HG03354 (cell line): ENCODE results near the gene ICA1.
"Not testable (repeated sequence)": the region's sequence is repeated elsewhere in the genome, so short reads cannot be mapped to it uniquely, and the experiment has no call there.

ENCODE experiments used
- ATAC-seq: cut with Tn5 transposase; IDR thresholded peaks from one replicate; pipeline ENCODE4 v1.9.1; 2021; ENCODE audit warnings: mild to moderate bottlenecking; ENCODE audit not compliant: unreplicated experiment, poor library complexity, severe bottlenecking

ICA1 gene

DNA sequence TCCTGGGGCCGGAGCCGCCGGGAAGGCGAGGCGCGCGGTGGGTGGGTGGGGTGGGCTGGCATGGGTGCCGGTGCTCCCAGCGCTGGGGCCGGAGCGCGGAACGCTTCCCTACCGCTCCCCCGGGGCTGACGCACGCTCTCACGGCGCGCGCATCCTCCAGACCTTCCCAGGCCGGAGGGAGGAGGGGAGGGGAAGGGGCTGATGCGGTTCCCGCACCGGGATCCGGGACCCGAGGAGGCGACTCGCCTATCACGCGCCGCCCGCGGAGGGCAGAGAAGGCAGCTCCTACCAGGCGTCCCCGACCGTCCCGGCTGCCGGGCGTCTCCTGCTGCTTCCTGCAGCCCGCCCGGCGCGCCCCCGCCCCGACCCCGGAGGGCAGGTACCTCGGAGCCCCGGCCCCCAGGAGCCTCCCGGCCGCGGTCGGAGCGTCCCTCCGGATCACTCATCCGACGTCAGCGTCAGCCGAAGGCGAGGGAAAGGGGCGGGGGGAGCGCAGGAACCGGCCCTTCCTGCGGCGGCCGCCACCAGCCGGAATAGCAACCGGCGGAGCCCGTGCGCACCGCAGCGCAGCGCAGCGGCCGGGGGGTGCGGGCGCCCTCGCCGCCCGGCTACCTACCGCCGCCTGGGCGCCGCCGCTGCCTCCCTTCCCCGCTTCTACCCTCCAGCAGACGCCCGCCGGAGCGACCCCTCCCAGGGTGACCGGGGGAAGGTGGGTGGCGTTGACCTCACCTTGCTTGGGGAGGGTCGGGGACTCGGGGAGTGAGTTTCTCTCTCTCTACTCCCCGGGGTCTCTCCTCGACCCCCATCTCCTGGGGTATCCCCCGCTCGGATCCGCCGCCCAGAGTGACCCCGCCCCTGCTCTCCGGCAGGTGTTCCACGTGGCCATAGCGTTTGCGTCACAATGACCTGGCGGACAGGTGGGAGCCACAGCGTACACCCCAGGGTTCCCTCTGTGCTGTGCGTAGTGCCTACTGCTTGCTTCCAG lies at the start of gene ICA1:
Gene ICA1, minus strand, starts transcription at position 457 of the 985 bp plus-strand sequence. CDS start 26,241 bp downstream, outside the sequence.
- ATAC-seq, result peak; percentile 64

DNA sequence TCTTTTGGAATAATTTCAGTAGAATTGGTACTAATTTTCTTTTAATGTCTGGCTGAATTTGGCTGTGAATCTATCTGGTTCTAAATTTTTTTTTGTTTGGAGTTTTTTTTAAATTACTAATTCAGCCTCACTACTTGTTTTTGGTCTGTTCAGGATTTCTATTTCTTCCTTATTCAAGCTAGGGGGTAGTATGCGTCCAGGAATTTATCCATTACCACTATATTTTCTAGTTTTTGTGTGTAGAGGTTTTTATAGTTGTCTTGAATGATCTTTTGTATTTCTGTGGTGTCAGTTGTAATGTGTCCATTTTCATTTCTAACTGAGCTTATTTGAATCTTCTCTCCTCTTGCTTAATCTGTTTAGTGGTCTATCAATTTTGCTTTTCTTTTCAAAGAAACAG lies 48.9 kb upstream of the ICA1 start:
- no peak for ATAC-seq

DNA sequence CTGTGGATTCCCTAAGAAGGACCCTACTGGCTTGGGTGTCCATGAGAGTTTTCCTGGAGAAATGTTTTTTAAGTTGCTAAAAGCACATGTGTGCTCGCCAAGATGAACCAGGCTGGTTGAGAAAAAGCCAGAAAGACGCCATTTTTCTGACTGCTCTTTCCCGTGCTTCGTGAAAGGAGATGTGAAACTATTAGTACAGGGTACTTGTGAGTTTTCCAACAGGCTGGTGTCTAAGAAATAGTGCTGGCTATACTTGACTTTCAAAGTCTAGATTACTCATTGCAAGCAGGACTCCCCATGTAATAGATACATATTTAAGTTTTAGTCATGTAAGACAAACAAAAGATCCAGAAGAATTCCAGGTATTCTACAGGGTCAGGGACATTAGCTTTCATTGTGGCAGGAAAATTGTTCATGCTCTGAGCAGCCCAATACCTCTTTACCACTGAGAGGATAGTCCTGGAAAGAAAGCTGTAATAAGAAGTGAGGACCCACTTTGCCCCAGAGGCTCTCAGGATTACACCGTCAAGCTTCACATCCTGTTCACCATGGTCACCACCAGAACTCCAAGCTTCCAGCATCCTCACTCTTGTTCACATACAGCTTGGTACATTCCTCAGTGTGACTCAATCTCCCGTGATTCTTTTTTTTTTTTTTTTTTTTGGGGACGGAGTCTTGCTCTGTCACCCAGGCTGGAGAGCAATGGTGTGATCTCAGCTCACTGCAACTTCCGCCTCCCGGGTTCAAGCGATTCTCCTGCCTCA lies 43.8 kb upstream of the ICA1 start:
- no peak for ATAC-seq

DNA sequence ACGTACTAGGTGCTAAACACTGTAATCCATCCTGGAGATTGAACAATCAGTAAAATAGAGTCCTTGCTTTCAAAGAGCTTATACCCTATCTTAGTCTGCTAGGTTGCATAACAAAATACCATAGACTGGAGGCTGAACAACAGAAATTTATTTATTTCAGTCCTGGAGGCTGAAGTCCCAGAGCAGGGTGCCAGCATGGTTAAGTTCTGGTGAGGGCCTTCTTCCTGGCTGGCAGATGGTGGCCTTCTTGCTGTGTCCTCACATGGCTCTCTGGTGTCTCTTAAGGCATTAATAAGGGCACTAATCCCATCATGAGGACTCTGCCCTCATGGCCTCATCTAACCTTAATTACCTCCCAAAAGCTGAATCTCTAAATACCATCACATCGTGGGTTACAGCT lies 43.1 kb upstream of the ICA1 start:
- ATAC-seq, result no peak

DNA sequence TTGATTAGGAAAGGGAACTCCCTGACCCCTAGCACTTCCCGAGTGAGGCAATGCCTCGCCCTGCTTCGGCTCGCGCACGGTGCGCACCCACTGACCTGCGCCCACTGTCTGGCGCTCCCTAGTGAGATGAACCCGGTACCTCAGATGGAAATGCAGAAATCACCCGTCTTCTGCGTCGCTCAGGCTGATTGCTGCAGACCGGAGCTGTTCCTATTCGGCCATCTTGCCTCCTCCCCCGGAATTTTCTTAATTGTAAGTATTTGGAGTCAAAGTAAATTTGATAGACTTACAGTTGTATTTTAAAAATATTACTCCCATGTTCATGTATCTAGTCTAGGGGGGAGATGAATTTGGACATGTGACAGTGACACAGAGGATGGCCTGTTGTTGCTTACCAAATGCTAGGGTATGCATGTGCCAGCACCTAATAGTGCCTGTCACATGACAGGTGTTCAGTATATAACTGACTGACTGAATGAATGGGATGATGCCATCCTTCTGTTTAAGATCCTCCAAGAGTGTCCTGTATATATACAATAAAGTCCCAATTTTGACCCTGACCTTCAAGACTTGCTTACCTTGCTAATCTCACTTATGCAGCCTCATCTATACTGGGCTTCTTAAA lies 42.0 kb upstream of the ICA1 start:
- ATAC-seq, result no peak

DNA sequence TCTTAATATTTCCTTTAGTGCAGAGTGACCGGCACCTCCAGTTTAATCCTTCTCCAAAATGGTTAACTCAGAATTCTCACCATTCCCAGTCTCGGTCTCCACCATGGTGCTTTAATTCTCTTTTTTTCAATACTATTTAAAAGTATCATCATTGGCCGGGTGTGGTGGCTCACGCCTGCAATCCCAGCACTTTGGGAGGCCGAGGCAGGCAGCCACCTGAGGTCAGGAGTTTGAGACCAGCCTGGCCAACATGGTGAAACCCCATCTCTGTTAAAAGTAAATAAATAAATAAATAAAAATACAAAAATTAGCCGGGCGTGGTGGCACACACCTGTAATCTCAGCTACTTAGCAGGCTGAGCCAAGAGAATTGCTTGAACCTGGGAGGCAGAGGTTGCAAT lies 35.1 kb upstream of the ICA1 start:
- ATAC-seq, result not testable (repeated sequence)

DNA sequence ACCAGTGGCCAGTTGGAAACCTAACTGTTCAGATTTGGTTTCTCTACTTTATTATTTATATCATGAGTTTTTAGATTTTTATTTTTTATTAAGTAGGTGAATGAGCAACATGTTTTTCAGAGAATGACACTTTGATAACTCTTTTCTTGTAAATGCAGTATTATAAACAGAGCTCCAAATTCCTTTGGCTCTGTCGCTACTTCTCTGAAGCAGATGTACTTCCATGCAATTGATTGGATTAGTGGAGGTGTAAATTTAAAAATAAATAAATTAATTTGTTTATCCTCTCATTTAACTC lies 34.3 kb upstream of the ICA1 start:
- no peak for ATAC-seq

DNA sequence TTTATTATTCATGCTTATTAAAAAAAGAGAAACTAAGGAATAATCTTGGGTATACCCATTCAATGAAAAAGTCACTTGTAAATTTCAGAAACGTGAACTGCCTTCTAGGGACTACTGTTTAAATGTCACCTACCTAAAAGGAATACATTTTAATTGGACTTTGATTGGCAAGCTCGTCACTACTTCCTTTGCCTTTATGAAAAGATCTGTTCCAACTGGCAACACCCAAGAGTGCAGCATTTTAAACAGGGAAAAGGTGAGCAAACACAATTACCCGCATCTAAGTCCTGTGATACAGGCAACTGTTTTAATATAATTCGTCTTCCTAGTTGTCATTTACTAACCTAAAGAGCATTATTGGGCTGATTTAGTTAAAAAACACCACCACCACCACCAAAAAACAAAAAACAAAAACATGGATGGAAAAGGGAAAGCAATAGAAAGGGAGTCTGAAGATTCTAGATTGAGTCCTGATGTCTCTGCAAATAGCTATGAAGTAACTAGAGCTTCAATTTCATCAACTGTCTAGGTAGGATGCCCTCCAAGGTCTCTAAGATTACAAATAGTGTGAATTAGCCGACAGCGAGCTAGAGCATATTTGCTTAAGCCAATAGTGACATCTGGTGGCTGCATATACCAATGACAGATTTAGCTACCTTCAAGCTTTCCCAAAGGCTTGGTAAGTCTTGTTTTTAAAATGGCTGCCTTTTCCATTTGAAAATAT lies 33.8 kb upstream of the ICA1 start:
- ATAC-seq, result peak; percentile 99

DNA sequence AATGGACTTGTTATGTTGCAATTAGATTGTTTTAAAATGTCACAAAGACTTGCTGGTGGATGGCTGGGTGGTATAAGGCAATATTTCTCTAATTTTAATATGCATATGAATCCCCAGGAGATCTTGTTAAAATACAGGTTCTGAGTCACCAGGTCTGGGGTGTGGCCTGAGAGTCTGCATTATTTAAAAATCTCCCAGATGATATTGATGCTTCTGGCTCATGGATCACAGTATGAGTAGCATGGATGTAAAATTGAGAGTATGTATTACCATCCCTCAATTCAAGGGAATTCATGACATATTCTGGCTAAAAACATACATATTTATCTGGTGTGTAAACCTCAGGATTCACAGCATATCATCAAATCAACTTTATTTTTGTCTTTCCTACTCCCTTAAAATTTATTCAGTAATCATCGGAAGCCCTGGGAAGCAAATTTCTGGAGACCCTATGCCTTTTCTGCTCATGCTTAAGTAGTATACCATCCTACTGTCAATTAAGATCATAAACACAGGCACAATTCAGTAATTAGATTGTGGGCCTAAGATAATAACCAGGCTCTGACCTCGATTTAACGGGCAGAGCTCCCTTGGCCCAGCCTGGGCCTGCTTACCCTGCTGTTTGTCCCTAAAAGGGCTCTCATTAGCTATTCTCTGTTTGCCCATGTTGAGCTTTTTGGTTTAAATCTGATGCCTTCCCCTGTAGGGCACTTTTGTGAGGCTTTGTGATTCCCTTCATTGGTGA lies 29.6 kb upstream of the ICA1 start:
- no peak for ATAC-seq

DNA sequence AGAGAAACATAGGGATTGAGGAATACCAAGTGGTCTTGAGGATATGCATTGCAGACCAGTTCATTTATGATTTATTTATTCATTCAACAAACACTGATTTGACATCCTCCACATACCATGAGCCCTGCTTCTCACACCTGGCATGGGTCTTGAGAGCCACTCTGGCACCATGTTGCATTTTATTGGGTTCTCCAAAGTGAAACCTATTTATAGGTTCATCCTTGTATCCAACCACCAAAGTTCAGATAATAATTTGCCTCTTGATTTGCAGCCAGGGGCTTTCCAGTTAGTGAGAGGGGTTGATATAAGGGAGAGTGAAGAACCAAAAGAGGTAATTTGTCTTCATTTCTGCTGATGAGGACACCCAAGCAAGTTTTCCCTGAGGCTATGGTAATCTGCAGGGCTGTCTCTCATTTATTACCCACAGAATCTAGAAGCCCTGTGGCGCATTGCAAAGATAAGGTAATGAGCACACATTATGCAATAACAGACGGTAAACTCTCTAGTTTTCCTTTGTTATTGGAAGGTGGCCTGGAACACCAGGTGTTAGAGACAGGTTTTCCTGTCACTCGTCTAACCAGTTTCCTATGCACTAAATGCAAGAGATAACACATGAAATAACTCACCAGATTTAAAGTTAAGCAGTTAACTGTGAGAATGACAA lies 28.8 kb upstream of the ICA1 start:
- ATAC-seq, result no peak

DNA sequence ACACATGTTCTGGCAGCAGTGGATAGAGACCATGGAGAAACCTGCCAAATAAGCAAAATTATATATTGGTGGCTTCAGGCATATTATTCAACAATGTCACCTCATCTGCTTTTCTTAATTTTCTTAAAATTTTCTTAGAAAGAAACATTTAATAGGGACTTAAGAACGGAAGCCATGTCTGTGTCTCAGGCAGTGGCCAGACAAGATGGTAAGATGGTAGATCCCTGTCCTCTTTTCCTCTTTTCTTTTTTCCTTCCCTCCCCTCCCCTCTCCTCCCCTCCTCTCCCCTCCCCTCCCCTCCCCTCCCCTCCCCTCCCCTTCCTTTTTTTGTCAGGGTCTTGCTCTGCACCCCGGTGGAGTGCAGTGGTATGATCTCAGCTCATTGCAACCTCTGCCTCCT lies 24.2 kb upstream of the ICA1 start:
- ATAC-seq, result no peak

DNA sequence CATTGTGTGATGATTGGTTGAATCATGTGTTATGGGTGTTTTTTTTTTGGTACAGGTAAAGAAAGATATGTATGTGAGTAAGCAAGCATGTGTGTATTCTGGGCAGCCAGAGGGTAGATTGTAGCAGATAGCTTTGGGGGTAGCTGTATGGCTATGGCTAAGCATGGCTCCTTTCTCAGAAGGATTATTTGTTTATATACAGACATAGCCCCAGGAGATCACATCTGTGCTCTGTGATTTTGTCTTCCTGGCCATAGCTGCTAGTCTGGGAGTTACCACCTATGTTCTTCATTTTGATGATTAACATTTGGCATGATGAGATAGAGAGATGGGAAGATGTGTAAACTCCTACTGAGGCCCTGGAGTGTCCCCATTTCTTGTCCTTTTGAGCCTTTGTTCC lies 23.2 kb upstream of the ICA1 start:
- no peak for ATAC-seq

DNA sequence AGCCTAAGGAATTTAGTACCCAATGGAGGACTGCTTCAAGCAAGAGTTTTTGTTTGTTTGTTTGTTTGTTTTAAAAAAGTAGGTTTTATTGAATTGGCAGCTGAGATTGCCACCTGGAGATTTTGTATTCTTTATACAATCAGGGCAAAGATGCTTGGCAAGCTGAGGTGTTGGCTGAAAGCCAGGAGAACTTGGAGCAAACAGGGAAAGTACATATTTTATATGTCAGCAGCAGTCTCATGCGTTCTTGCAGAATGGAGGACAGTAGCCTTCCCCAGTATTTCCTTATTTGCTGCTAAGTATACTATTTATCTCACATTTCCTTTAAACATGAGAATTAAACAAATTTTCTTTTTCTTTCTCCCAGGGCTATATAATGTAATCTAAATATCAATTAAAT lies 22.6 kb upstream of the ICA1 start:
- no peak for ATAC-seq

DNA sequence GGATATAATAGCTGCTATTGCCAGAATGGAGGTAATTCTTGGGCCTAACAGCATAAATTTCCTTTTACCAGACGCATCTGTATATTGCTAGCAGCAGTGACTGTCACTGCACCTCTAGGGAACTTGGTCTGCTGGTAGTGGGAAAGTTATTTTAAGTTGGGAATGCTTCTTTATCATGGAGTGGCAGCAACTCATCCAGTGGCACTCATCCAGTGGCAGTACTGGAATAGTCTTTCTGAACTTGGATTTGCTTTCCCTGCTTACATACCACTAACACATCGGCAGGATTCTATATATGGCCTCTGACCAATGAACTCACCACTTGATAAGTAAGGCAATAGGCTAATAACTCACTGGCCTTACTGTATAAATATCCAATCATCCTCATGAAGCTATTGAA lies 22.0 kb upstream of the ICA1 start:
- no peak for ATAC-seq

DNA sequence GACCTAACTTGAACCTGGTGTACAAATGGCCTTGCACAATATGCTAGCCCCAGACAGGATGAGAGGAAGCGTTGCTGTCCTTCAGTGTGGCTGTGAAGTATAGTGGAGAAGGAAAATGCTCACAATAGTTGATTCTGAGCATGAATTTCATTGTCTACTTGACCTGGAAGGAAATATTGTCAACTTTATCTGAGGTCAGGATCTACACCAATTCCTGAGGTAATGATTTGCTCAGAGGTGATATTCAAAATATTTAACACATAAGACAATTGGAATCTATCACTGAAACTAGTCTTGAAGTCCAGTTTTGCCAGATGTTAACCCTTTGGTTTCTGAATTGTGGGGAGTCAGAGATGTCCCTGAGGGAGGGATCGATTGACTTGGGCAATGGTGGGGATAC lies 20.9 kb upstream of the ICA1 start:
- no peak for ATAC-seq

DNA sequence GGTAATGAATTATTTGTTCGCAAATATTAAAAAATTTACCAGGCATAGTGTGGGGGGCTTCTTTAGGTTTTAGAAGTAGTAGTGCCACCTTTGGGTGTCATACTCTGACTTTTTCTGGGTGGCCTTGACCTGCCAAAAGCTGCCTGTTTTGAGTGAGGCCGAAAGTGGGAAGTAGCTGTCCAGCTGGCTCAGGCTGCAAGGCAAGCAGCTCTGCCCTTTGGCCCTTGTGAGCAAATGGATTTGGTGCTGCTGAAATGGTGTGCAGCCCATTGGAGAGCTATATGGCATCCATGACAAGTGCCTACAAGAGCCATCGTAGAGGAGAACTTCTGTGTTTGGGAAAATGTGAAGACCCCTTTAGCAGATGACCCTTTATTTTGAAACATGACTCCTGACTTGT lies 20.2 kb upstream of the ICA1 start:
- no peak for ATAC-seq

DNA sequence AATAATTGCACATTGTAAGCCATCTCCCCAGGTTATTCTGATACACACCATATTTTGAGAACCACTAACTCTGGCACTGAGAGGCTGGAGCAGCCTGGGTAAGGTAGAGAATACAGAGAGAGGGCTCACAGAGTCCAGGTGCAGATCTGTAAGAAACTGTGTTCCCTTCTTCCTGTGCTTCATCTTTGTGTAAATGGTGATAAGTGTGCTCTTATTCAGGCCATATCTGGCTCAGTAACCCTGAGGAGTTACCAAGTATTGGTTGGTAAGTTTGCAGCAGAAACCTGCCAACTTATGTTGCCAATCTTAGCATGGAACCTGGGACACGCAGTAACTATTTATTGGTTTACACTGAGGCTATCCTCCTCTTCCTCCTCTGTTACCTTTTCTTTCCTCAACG lies 16.2 kb upstream of the ICA1 start:
- ATAC-seq, result no peak

DNA sequence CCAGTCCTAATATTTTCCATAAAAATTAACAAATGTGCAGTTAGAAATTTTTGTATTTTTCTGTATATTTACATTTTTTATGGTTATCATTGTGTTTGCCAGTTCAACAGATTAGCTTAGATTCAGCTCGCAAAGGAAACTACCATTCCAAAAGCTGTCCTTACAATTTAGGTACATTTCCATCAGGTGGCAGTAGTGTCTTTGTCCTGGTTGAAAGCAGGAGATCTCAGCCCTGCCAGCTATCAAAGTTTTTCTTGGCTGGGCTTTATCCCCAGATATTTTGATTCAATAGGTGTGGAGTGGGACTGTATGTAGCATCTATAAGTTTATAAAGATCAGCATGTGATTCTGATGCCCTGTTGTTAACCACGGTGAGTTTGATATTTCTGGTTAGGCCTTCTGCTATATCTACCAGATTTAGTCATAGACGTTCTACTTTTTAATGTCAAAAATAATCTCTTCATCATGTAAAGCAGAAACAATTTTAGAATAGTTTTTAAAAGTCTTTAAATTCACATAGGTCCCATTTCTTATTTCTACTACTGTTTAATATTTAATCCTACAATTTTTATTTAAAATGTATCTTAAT lies 15.5 kb upstream of the ICA1 start:
- ATAC-seq, result no peak

DNA sequence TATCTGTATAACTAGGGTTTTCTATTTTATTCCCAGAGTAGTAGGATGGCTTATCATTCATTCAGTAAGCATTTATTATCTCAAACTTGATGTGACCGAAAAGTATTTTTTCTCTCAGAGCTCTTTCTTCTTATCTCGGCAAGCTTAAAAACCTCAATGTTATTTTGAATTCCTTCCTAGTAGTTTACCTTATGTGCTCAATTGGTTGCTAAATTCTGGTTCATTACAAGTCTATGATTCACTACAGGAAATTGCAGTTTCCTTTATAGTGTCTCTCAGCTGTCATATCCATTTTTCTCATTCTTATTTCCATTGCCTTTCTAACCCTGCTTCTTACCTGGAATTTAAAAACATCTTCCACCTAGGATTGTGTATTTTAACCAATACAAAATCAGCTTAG lies 12.6 kb upstream of the ICA1 start:
- ATAC-seq, result no peak
